Thymus (tissue), 11 donors: Measurements from ENCODE around the gene SEL1L2. TPM values are rescaled to one million over a fixed set of nuclear protein-coding genes. Genes with fewer than 3 reads are reported as not detected.

ENCODE experiments used
- DNase-seq, 9 donors: peaks; one replicate each; pipeline ENCODE4 v3.0.0-alpha.2; 2013; ENCODE audit warnings: low spot score in 9 of 9, low read depth in 6 of 9, missing footprints in 1 of 9
- H3K27ac ChIP-seq, 2 donors: one replicate each; pipeline ENCODE4 v1.5.1; 2013; ENCODE audit warnings: control low read depth in 1 of 2, low read depth in 1 of 2, low read length in 1 of 2, mild to moderate bottlenecking in 1 of 2, moderate library complexity in 1 of 2
- H3K27me3 ChIP-seq, 2 donors: one replicate each; pipeline ENCODE4 v1.5.1; 2013; ENCODE audit warnings: low read length in 1 of 2; ENCODE audit not compliant: control insufficient read depth in 2 of 2, insufficient read depth in 1 of 2
- H3K36me3 ChIP-seq, 2 donors: one replicate each; pipeline ENCODE4 v1.5.1; 2013; ENCODE audit warnings: low read length in 1 of 2, mild to moderate bottlenecking in 1 of 2, moderate library complexity in 1 of 2; ENCODE audit not compliant: control insufficient read depth in 2 of 2, insufficient read depth in 2 of 2
- H3K4me1 ChIP-seq, 2 donors: one replicate each; pipeline ENCODE4 v1.5.1; 2013; ENCODE audit warnings: low read length in 2 of 2; ENCODE audit not compliant: control insufficient read depth in 2 of 2, insufficient read depth in 2 of 2
- H3K4me3 ChIP-seq, 2 donors: one replicate each; pipeline ENCODE4 v1.5.1; 2013; ENCODE audit warnings: low read length in 2 of 2, control low read depth in 1 of 2, mild to moderate bottlenecking in 1 of 2
- H3K9me3 ChIP-seq, 2 donors: one replicate each; pipeline ENCODE4 v1.5.1; 2013; ENCODE audit warnings: low read length in 1 of 2, mild to moderate bottlenecking in 1 of 2; ENCODE audit not compliant: control insufficient read depth in 2 of 2, insufficient read depth in 1 of 2
- WGBS: extraction: QIAGEN DNeasy Blood & Tissue Kit; methylation state at CpG from one replicate; pipeline ENCODE4 v1.1.7; 2013; 5-methylcytosine and 5-hydroxymethylcytosine counted together
- polyA plus RNA-seq: library from polyadenylated mRNA; stranded (reverse); fragments of 200-250 nt; gene quantifications from one replicate; pipeline ENCODE4 v1.2.3, GENCODE V29; 2013
- total RNA-seq: library from RNA; stranded (reverse); fragments of 120-200 nt; gene quantifications from one replicate; pipeline ENCODE4 v1.2.4, GENCODE V29; 2013
- donor health status: healthy.

SEL1L2 gene
- total and polyA plus RNA-seq, 2 donors: 0.16 TPM; not detected in 1

GRCh38 chr20:13941031-13941430 lies 49.4 kb downstream of the SEL1L2 start:
- Histone ChIP-seq H3K27ac (no peak overlapping the region), H3K27me3 (no peaks in the 10 kb centered on the region), H3K4me1 (no peaks in the 10 kb centered on the region), H3K9me3 (no peaks in the 10 kb centered on the region), H3K36me3 (no peaks in the 10 kb centered on the region), H3K4me3 (no peak overlapping the region)
- no peak for DNase-seq
- 84% methylated on average over 7 of the region's 7 CpGs for WGBS

- H3K27ac ChIP-seq: no peak overlapping the region
- no peaks in the 10 kb centered on the region for H3K36me3 ChIP-seq
- no peaks in the 10 kb centered on the region for H3K4me1 ChIP-seq
- no peak for DNase-seq
- H3K27me3 ChIP-seq: no peaks in the 10 kb centered on the region
- H3K4me3 ChIP-seq: no peak overlapping the region
- no peaks in the 10 kb centered on the region for H3K9me3 ChIP-seq
- WGBS: 86% methylated on average over 9 of the region's 9 CpGs
Observed at GRCh38 chr20:13936781-13937576, 53.4 kb downstream of the SEL1L2 start.

GRCh38 chr20:13934992-13935894 lies 55.2 kb downstream of the SEL1L2 start:
- no peak for DNase-seq
- Histone ChIP-seq H3K27ac (no peak overlapping the region), H3K36me3 (no peaks in the 10 kb centered on the region), H3K9me3 (no peaks in the 10 kb centered on the region), H3K27me3 (no peaks in the 10 kb centered on the region), H3K4me3 (no peak overlapping the region), H3K4me1 (no peaks in the 10 kb centered on the region)
- 71% methylated on average over 6 of the region's 6 CpGs for WGBS

GRCh38 chr20:13930281-13930680 lies 60.1 kb downstream of the SEL1L2 start:
- H3K27ac ChIP-seq: no peak overlapping the region
- no peaks in the 10 kb centered on the region for H3K9me3 ChIP-seq
- H3K36me3 ChIP-seq: no peaks in the 10 kb centered on the region
- 50% methylated on average over 4 of the region's 4 CpGs for WGBS
- H3K4me1 ChIP-seq: no peaks in the 10 kb centered on the region
- no peak overlapping the region for H3K4me3 ChIP-seq
- H3K27me3 ChIP-seq: no peaks in the 10 kb centered on the region
- DNase-seq: no peak

- H3K4me1 ChIP-seq: no peaks in the 10 kb centered on the region
- 96% methylated on average over 6 of the region's 6 CpGs for WGBS
Observed at GRCh38 chr20:13929836-13930235, 60.6 kb downstream of the SEL1L2 start.

GRCh38 chr20:13928901-13929300 lies 61.5 kb downstream of the SEL1L2 start:
- Histone ChIP-seq H3K4me3 (no peak overlapping the region), H3K4me1 (no peaks in the 10 kb centered on the region), H3K9me3 (no peaks in the 10 kb centered on the region), H3K27ac (no peak overlapping the region), H3K27me3 (no peaks in the 10 kb centered on the region), H3K36me3 (no peaks in the 10 kb centered on the region)
- DNase-seq: no peak
- WGBS: 96% methylated on average over 5 of the region's 5 CpGs

More at GRCh38 chr20:13929836-13930235, 60.6 kb downstream of the SEL1L2 start:
- DNase-seq: no peak
- Histone ChIP-seq H3K27ac (no peak overlapping the region), H3K4me3 (no peak overlapping the region), H3K9me3 (no peaks in the 10 kb centered on the region), H3K36me3 (no peaks in the 10 kb centered on the region), H3K27me3 (no peaks in the 10 kb centered on the region)

- 87% methylated on average over 2 of the region's 2 CpGs for WGBS
- no peak overlapping the region for H3K4me3 ChIP-seq
- H3K27me3 ChIP-seq: no peaks in the 10 kb centered on the region
- H3K27ac ChIP-seq: no peak overlapping the region
- no peaks in the 10 kb centered on the region for H3K9me3 ChIP-seq
- no peaks in the 10 kb centered on the region for H3K36me3 ChIP-seq
- H3K4me1 ChIP-seq: no peaks in the 10 kb centered on the region
- no peak for DNase-seq
Observed at GRCh38 chr20:13927171-13927570, 63.2 kb downstream of the SEL1L2 start.

GRCh38 chr20:13922241-13922640 lies 68.2 kb downstream of the SEL1L2 start:
- H3K27me3 ChIP-seq: no peaks in the 10 kb centered on the region
- DNase-seq: no peak

GRCh38 chr20:13915284-13915683 lies 75.1 kb downstream of the SEL1L2 start:
- H3K27me3 ChIP-seq: no peaks in the 10 kb centered on the region
- DNase-seq: no peak
- no peaks in the 10 kb centered on the region for H3K36me3 ChIP-seq
- H3K4me3 ChIP-seq: no peak overlapping the region
- H3K9me3 ChIP-seq: no peaks in the 10 kb centered on the region
- no peak overlapping the region for H3K27ac ChIP-seq
- H3K4me1 ChIP-seq: no peaks in the 10 kb centered on the region
- 74% methylated on average over 3 of the region's 3 CpGs for WGBS

More at GRCh38 chr20:13922241-13922640, 68.2 kb downstream of the SEL1L2 start:
- Histone ChIP-seq H3K4me1 (no peaks in the 10 kb centered on the region), H3K27ac (no peak overlapping the region), H3K4me3 (no peak overlapping the region), H3K9me3 (no peaks in the 10 kb centered on the region), H3K36me3 (no peaks in the 10 kb centered on the region)
- 90% methylated on average over 5 of the region's 5 CpGs for WGBS
